ENCODE measurements around the gene ETV6. TPM values are rescaled to one million over a fixed set of nuclear protein-coding genes. Genes with fewer than 3 reads are reported as not detected.

ETV6 gene
- total RNA-seq, 1 experiment from 2014 or later = 17.2 TPM

GRCh38 chr12:11657511-11657910, 8.0 kb downstream of the ETV6 start:
- in situ Hi-C loops (cut with HindIII; ENCODE audit: low pct_unique_long_range_greater_than_20kb, low sequenced_read_pairs) = no loop called here
- ChIA-PET POLR2A (no interaction called here), CTCF (no interaction called here)
- Histone ChIP-seq H3K9me3 (ENCODE audit: control insufficient read depth, insufficient read depth, low read depth, low read length) (no peaks in the 10 kb centered on the region), H3K4me3 (ENCODE audit: low read depth in 2 of 2, low read length in 2 of 2) (no peak overlapping the region), H3K27me3 (ENCODE audit: control insufficient read depth, insufficient read depth, low read length) (no peaks in the 10 kb centered on the region), H3K4me1 (ENCODE audit: control insufficient read depth, insufficient read depth, low read length) (no peaks in the 10 kb centered on the region; the same call in 1 of the 2 replicates), H3K27ac (ENCODE audit: low read length) (no peak overlapping the region), H3K36me3 (ENCODE audit: control insufficient read depth, insufficient read depth, low read length) (no peaks in the 10 kb centered on the region)
- no peak for DNase-seq (ENCODE audit: low read depth, low spot score)
- BruUV-seq (replicated peaks) = no TSS peak
- intact Hi-C loops (cut with micrococcal nuclease; ENCODE audit: unreplicated experiment) = no loop called here
- ATAC-seq = no peak
- TF ChIP-seq REST (IDR thresholded peaks at IDR 0.05; ENCODE audit: insufficient read depth in 1 of 2, low read depth in 2 of 2, low read length in 1 of 2) (no peak), SIN3A (IDR thresholded peaks at IDR 0.05; ENCODE audit: borderline replicate concordance, insufficient read depth, low read depth, low read length) (no peak), CTCF (IDR thresholded peaks at IDR 0.05) (no peak), TCF7L2 (IDR thresholded peaks at IDR 0.05; ENCODE audit: low read depth, low read length) (no peak), POLR2AphosphoS5 (IDR thresholded peaks at IDR 0.05; ENCODE audit: low read depth, low read length) (no peak)

- POLR2A ChIA-PET = no interaction called here
- in situ Hi-C loops (cut with HindIII; ENCODE audit: low pct_unique_long_range_greater_than_20kb, low sequenced_read_pairs) = no loop called here
Observed at GRCh38 chr12:11658791-11659190, 9.3 kb downstream of the ETV6 start.

More at GRCh38 chr12:11658791-11659190, 9.3 kb downstream of the ETV6 start:
- Histone ChIP-seq H3K36me3 (ENCODE audit: control insufficient read depth, insufficient read depth, low read length) (no peaks in the 10 kb centered on the region), H3K27ac (ENCODE audit: low read length) (no peak overlapping the region), H3K9me3 (ENCODE audit: control insufficient read depth, insufficient read depth, low read depth, low read length) (no peaks in the 10 kb centered on the region), H3K27me3 (ENCODE audit: control insufficient read depth, insufficient read depth, low read length) (no peaks in the 10 kb centered on the region), H3K4me1 (ENCODE audit: control insufficient read depth, insufficient read depth, low read length) (no peaks in the 10 kb centered on the region; the same call in 1 of the 2 replicates), H3K4me3 (ENCODE audit: low read depth in 2 of 2, low read length in 2 of 2) (no peak overlapping the region)
- no peak for ATAC-seq
- CTCF ChIA-PET = no interaction called here
- intact Hi-C loops (cut with micrococcal nuclease; ENCODE audit: unreplicated experiment) = no loop called here
- TF ChIP-seq CTCF (IDR thresholded peaks at IDR 0.05) = no peak
- TF ChIP-seq POLR2AphosphoS5 (IDR thresholded peaks at IDR 0.05; ENCODE audit: low read depth, low read length) = no peak
- no peak for TF ChIP-seq SIN3A (IDR thresholded peaks at IDR 0.05; ENCODE audit: borderline replicate concordance, insufficient read depth, low read depth, low read length)
- no peak for TF ChIP-seq REST (IDR thresholded peaks at IDR 0.05; ENCODE audit: insufficient read depth in 1 of 2, low read depth in 2 of 2, low read length in 1 of 2)
- no peak for TF ChIP-seq TCF7L2 (IDR thresholded peaks at IDR 0.05; ENCODE audit: low read depth, low read length)
- no peak for DNase-seq (ENCODE audit: low read depth, low spot score)
- no TSS peak for BruUV-seq (replicated peaks)

Data from Panc1 (cell line).